ENCODE results near the gene AGMO.

AGMO gene

DNA sequence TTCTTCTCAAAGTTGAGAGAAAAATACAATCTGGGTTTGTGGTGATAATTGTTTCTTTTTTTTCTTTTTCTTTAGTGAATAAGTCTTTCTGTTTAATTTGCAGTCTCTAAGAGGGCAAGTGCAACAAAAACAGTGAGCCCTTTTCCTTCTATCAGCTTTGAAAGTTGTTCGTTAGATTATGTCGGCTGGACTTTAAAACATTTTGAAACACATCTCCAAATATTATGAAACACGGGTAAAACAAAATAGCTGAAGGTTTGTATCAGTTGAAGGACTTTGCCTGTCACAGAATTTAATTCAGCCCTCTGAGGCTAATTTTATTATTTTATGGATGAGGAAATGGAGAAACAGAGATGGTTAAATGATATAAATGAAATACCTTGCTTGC lies 85.3 kb downstream of the AGMO start:
- no peak overlapping the region for H3K4me3 ChIP-seq
- no peak overlapping the region for H3K9ac ChIP-seq
- H4K20me1 ChIP-seq, result no peaks in the 10 kb centered on the region
- H3K4me2 ChIP-seq, result no peak overlapping the region
- no peaks in the 10 kb centered on the region for H3K27me3 ChIP-seq
- H3K4me1 ChIP-seq, result no peaks in the 10 kb centered on the region
- no peak for TF ChIP-seq Cebpa-rat (IDR thresholded peaks at IDR 0.05)
- no peaks in the 10 kb centered on the region for H3K9me3 ChIP-seq (replicated peaks in 1 of 11)
- H3K27ac ChIP-seq, result no peak overlapping the region
- H3K36me3 ChIP-seq, result no peaks in the 10 kb centered on the region

DNA sequence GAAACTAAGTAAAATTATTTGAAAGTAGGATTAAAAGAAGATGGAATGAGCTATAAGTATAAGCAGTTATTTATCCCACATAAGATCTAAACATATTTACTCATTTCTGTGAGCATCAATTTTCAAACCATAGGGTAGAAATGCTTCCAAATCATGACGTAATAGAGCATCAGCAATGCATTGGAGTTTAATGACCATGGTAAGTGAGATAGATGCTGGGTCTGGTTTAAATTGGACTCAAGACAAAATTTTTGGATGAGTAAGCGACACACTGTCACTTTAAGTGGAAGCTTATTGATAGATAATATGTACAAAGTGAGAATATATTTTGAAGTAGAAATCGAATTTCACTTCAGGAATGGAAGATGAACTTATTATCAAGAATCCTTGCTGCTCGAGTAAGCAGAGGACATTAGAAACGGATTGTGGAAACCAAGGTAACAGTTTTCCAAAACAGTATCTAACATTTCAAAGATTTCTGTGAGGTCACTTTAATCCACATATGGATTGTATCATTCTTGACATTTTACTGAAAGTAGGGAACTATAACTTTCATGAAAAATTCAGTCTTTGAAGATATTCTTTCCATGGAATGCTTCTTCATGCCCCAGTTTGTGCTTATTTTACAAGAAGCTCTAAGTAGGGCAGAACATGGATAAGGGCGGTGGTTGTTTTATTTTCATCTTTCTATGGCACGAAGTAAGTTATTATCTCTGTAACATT lies 85.8 kb downstream of the AGMO start:
- H3K4me3 ChIP-seq, result no peak overlapping the region
- H3K9ac ChIP-seq, result no peak overlapping the region
- no peaks in the 10 kb centered on the region for H3K36me3 ChIP-seq
- H3K4me1 ChIP-seq, result no peaks in the 10 kb centered on the region
- no peak overlapping the region for H3K27ac ChIP-seq
- no peaks in the 10 kb centered on the region for H3K9me3 ChIP-seq (replicated peaks in 1 of 11)
- no peaks in the 10 kb centered on the region for H3K27me3 ChIP-seq
- TF ChIP-seq Cebpa-rat (IDR thresholded peaks at IDR 0.05), result no peak
- no peaks in the 10 kb centered on the region for H4K20me1 ChIP-seq
- H3K4me2 ChIP-seq, result no peak overlapping the region

DNA sequence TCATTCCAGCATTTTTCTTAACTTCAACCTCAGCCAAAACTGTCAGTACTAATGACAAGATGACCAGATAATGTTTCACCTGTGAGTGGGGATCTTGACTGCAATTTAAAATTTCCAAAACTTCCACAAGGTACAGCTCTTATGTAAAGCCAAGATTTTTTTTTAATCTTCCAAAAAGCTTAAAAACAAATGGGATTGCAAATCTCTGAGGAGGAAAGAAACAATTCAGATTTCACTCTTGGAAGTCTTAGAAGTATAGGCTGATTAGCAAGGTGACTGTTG lies 90.2 kb downstream of the AGMO start:
- no peak overlapping the region for H3K9ac ChIP-seq
- H3K9me3 ChIP-seq (replicated peaks in 1 of 11), result no peaks in the 10 kb centered on the region
- H3K27me3 ChIP-seq, result no peaks in the 10 kb centered on the region
- no peaks in the 10 kb centered on the region for H4K20me1 ChIP-seq
- no peak overlapping the region for H3K4me2 ChIP-seq
- no peak overlapping the region for H3K27ac ChIP-seq
- TF ChIP-seq Cebpa-rat (IDR thresholded peaks at IDR 0.05), result no peak
- no peak overlapping the region for H3K4me3 ChIP-seq
- H3K36me3 ChIP-seq, result no peaks in the 10 kb centered on the region
- no peaks in the 10 kb centered on the region for H3K4me1 ChIP-seq

DNA sequence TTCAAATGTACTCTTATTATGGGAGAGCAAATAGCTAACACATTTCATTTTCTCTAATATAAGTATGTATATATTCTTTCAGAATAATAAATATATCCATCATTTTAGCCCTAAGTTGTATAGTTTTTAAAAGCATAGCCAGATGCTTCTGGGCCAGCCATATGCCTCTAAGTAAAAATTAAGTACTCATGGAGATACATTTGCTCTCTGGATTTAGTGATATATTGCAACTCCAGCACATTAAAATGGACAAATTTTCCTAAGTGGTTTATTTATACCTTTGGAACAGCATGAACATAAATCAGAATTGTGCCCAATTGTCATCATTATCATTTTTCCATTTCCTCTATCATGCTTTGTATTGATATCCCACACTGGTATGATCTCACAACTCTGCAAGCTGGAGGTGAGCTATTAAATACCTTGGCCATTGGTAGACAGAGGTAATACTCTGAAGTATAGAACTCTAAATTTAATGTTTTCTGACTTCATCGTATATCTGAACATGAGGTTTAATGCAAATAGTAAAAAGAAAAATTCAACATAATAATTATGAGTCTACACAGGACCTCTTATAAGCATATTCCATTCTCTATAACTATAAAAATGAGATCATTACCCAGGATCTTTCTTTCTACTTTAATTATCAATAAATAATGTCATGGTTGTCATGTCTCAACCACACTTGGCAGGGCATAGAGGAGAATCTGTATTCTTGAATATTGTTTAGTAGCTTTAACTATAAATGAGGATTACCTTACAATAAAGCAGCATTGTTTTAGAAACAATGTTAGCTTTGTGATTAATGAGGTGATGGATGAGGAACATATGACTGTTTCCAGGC lies 90.8 kb downstream of the AGMO start:
- H3K9ac ChIP-seq, result no peak overlapping the region
- H3K9me3 ChIP-seq (replicated peaks in 1 of 11), result no peaks in the 10 kb centered on the region
- H3K4me1 ChIP-seq, result no peaks in the 10 kb centered on the region
- no peaks in the 10 kb centered on the region for H4K20me1 ChIP-seq
- no peak overlapping the region for H3K4me2 ChIP-seq
- no peak overlapping the region for H3K27ac ChIP-seq
- no peak overlapping the region for H3K4me3 ChIP-seq
- H3K27me3 ChIP-seq, result no peaks in the 10 kb centered on the region
- H3K36me3 ChIP-seq, result no peaks in the 10 kb centered on the region
- no peak for TF ChIP-seq Cebpa-rat (IDR thresholded peaks at IDR 0.05)

DNA sequence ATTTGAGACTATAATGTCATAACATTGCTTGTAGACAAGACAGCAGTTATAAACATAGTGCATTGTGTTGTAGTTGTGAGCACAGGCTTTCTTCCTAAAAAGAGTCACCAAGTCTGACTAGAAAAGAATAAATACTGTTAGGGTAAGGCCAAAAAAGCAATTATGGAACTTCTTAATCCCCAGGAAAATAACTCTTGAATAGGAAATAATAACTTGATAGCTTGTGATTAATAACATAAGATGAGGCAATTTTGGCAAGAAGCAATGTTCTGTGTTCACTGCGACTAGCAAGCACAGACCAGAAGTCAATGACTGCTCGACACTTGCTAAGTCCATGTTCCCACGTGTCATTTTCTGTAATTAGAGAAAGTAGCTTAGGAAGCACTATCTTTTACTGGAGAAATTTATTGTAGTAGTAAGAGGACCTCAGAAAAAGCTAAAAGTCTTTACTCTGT lies 97.1 kb downstream of the AGMO start:
- H3K9ac ChIP-seq, result no peak overlapping the region
- no peak for TF ChIP-seq Cebpa-rat (IDR thresholded peaks at IDR 0.05)
- H3K4me1 ChIP-seq, result no peaks in the 10 kb centered on the region
- no peak overlapping the region for H3K27ac ChIP-seq
- H3K9me3 ChIP-seq (replicated peaks in 1 of 11), result no peaks in the 10 kb centered on the region
- no peaks in the 10 kb centered on the region for H4K20me1 ChIP-seq
- no peak overlapping the region for H3K4me2 ChIP-seq
- H3K27me3 ChIP-seq, result no peaks in the 10 kb centered on the region
- H3K4me3 ChIP-seq, result no peak overlapping the region
- no peaks in the 10 kb centered on the region for H3K36me3 ChIP-seq

DNA sequence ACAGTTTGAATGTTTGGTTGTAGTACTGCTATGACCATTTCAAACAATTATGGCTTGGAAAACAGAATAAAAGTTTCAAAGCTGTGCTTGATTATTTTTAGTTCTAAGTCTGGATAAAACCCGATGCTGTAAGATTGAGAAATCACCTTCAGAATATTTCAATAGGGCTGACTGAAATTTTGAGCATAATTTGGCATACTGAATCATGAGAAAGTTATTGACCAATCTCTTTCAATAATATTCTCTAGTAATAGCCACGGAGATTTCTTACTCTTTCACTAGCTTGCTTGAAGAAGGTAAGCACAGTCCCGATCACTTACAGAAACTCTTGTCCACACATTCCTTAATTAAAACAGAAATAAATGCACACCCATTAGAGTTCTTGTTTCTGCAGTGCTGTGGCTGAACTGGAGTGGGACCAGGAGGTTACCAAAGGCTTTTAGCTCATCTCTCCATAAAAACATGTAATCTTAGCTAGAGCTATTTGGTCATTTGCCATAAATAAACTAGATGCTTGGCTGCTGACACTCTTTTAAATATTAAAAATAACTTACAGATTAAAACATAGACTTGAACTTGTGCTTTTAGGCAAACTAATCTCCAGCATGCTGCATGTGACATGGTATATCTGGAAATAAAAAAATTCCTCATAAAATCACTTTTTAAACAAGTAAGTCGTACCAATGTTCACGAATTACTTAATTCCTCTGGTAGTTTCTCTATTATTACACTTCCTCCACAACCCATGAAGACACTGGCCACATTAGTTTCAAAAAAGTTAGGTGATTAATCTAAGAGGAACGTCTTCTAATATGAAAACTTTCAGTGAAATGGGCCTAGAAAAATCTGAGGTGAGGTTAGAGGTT lies 97.8 kb downstream of the AGMO start:
- TF ChIP-seq Cebpa-rat (IDR thresholded peaks at IDR 0.05), result no peak
- Histone ChIP-seq H3K36me3 (no peaks in the 10 kb centered on the region), H3K9ac (no peak overlapping the region), H3K4me2 (no peak overlapping the region), H3K4me1 (peaks cover 0 to 6% (median 2%) of the 10 kb centered on the region in 10 experiments; a peak in 6 of 20 replicates), H3K4me3 (no peak overlapping the region), H3K27me3 (no peaks in the 10 kb centered on the region), H4K20me1 (no peaks in the 10 kb centered on the region), H3K27ac (no peak overlapping the region), H3K9me3 (replicated peaks in 1 of 11) (no peaks in the 10 kb centered on the region)

DNA sequence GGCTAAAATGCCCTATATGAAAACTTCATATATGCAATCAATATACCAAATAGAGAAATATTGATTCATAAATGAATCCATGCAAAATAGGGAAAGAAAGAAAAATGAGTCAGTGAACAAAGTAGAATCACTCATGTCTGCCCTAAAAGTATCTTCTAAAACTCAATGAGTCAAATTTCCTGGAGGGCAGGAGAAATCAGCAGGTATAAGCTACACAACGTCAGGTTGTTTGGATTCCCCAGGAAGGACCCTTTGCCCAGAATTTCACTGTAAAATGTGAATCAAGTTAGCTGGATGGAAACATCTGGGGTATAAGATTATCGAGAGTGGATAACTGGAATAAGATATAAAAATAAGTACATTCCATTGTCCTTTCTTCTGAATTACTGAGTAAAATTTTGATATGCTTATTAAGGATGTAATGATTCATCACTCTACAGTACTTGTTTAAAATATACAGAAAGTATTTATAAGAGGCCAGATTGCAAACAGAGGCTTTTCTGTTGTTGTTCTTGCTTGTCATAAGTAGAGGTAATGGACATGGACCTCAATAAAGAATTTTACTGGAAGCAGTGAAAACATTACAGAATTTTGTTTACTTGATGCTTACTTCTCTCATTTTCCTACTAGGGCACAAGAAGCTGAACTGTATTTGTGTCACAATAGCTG lies 99.0 kb downstream of the AGMO start:
- Histone ChIP-seq H4K20me1 (no peaks in the 10 kb centered on the region), H3K4me1 (peaks cover 0 to 7% (median 2%) of the 10 kb centered on the region in 10 experiments; a peak in 6 of 20 replicates), H3K4me2 (no peak overlapping the region), H3K9ac (no peak overlapping the region), H3K36me3 (no peaks in the 10 kb centered on the region), H3K4me3 (no peak overlapping the region), H3K9me3 (replicated peaks in 1 of 11) (no peaks in the 10 kb centered on the region), H3K27ac (no peak overlapping the region), H3K27me3 (no peaks in the 10 kb centered on the region)
- TF ChIP-seq Cebpa-rat (IDR thresholded peaks at IDR 0.05), result no peak

DNA sequence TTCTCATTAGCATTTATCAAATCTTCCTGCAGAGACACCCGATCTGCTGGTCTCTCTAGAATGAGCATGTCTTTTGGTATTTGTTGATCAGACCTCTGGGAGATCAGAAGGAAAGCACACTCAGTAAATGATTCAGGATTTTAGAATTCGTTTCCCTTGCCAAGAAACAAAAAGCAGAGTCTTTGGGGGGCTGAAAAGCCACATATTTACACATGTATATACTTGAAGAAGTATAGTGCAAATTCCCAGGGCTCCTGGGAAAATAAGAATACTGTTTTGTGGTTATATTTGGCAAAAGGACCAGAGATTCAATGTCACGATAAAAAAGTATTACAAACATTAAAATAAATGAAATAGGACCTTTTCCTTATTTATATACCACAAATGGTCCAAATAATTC lies 100.2 kb downstream of the AGMO start:
- Histone ChIP-seq H3K27ac (no peak overlapping the region), H3K36me3 (no peaks in the 10 kb centered on the region), H3K4me1 (peaks cover 0 to 7% (median 2%) of the 10 kb centered on the region in 10 experiments; a peak in 6 of 20 replicates), H3K9me3 (replicated peaks in 1 of 11) (no peaks in the 10 kb centered on the region), H3K4me2 (no peak overlapping the region), H4K20me1 (no peaks in the 10 kb centered on the region), H3K4me3 (no peak overlapping the region), H3K27me3 (no peaks in the 10 kb centered on the region), H3K9ac (no peak overlapping the region)
- no peak for TF ChIP-seq Cebpa-rat (IDR thresholded peaks at IDR 0.05)
